SK-N-SH treated with all-trans-retinoic acid at 6 μM for 48 hours (cell line): ENCODE data around the gene ABCF2.

ENCODE experiments used
- ATAC-seq: fragments of 200-7000 bp; cut with Tn5 transposase; 3 replicates; pipeline ENCODE4 v1.9.1; 2020; ENCODE audit warnings: mild to moderate bottlenecking, moderate library complexity
- ARNTL ChIP-seq: fragments of 450-650 bp; formaldehyde crosslinking; IDR thresholded peaks from 2 replicates; pipeline ENCODE4 v1.5.0; 2020; ENCODE audit warnings: low read depth, mild to moderate bottlenecking, moderate library complexity, borderline replicate concordance
- BACH2 ChIP-seq: fragments of 250-450 bp; sonication (Bioruptor Pico); IDR thresholded peaks from 2 replicates; pipeline ENCODE4 v1.9.0; 2021; ENCODE audit warnings: mild to moderate bottlenecking, borderline replicate concordance
- CSDC2 ChIP-seq: fragments of 250-450 bp; sonication (Bioruptor Pico); IDR thresholded peaks from 2 replicates; pipeline ENCODE4 v1.5.0; 2020; ENCODE audit warnings: mild to moderate bottlenecking, moderate library complexity
- ESRRG ChIP-seq: fragments of 250-450 bp; sonication (Bioruptor Pico); IDR thresholded peaks from 2 replicates; pipeline ENCODE4 v1.6.1; 2021; ENCODE audit warnings: mild to moderate bottlenecking
- GLIS3 ChIP-seq: fragments of 250-450 bp; sonication (Bioruptor Pico); IDR thresholded peaks from 2 replicates; pipeline ENCODE4 v1.5.0; 2020; ENCODE audit warnings: mild to moderate bottlenecking, moderate library complexity
- ISL1 ChIP-seq: fragments of 250-450 bp; sonication (Bioruptor Pico); IDR thresholded peaks from 2 replicates; pipeline ENCODE4 v2.1.2; 2022; ENCODE audit warnings: mild to moderate bottlenecking, moderate library complexity
- OSR1 ChIP-seq: fragments of 250-450 bp; sonication (Bioruptor Pico); IDR thresholded peaks from 2 replicates; pipeline ENCODE4 v1.8.0; 2022; ENCODE audit warnings: moderate library complexity, mild to moderate bottlenecking, inconsistent platforms
- PPARA ChIP-seq: fragments of 250-450 bp; sonication (Bioruptor Pico); IDR thresholded peaks from 2 replicates; pipeline ENCODE4 v1.5.0; 2020; ENCODE audit warnings: mild to moderate bottlenecking, borderline replicate concordance
- RARB ChIP-seq: fragments of 250-450 bp; sonication (Bioruptor Pico); IDR thresholded peaks from 2 replicates; pipeline ENCODE4 v1.8.0; 2021; ENCODE audit warnings: mild to moderate bottlenecking, moderate library complexity
- SNAI2 ChIP-seq: fragments of 250-450 bp; sonication (Bioruptor Pico); IDR thresholded peaks from 2 replicates; pipeline ENCODE4 v1.5.0; 2020; ENCODE audit warnings: mild to moderate bottlenecking, moderate library complexity
- TCF4 ChIP-seq: fragments of 250-450 bp; sonication (Bioruptor Pico); IDR thresholded peaks from 2 replicates; pipeline ENCODE4 v1.8.0; 2021; ENCODE audit warnings: mild to moderate bottlenecking, moderate library complexity, borderline replicate concordance
- TOX ChIP-seq: fragments of 250-450 bp; sonication (Bioruptor Pico); IDR thresholded peaks from 2 replicates; pipeline ENCODE4 v1.8.0; 2021; ENCODE audit warnings: mild to moderate bottlenecking, moderate library complexity, borderline replicate concordance
- ZC3H10 ChIP-seq: fragments of 250-450 bp; sonication (Bioruptor Pico); IDR thresholded peaks from 2 replicates; pipeline ENCODE4 v1.5.1; 2021; ENCODE audit warnings: mild to moderate bottlenecking, moderate library complexity
- ZFP3 ChIP-seq: fragments of 250-450 bp; sonication (Bioruptor Pico); IDR thresholded peaks from 2 replicates; pipeline ENCODE4 v1.5.0; 2020; ENCODE audit warnings: mild to moderate bottlenecking, moderate library complexity
- ZFP30 ChIP-seq: fragments of 450-650 bp; formaldehyde crosslinking; IDR thresholded peaks from 2 replicates; pipeline ENCODE4 v1.5.0; 2022; ENCODE audit warnings: mild to moderate bottlenecking, moderate library complexity
- ZNF565 ChIP-seq: fragments of 450-650 bp; formaldehyde crosslinking; conservative IDR thresholded peaks from 2 replicates; pipeline ENCODE4 v1.5.0; 2020; ENCODE audit warnings: low read depth, mild to moderate bottlenecking, moderate library complexity
- ZNF70 ChIP-seq: fragments of 450-650 bp; formaldehyde crosslinking; IDR thresholded peaks from 2 replicates; pipeline ENCODE4 v1.5.0; 2020; ENCODE audit warnings: mild to moderate bottlenecking, moderate library complexity
- ZNF8 ChIP-seq: fragments of 450-650 bp; formaldehyde crosslinking; IDR thresholded peaks from 2 replicates; pipeline ENCODE4 v1.5.0; 2020; ENCODE audit warnings: mild to moderate bottlenecking, moderate library complexity
- TF ChIP-seq, protein P1 (sequence below): fragments of 250-450 bp; sonication (Bioruptor Pico); IDR thresholded peaks from 2 replicates; pipeline ENCODE4 v1.5.1; 2020; ENCODE audit warnings: low read depth, mild to moderate bottlenecking, moderate library complexity
- TF ChIP-seq, protein P2 (sequence below): fragments of 250-450 bp; sonication (Bioruptor Pico); IDR thresholded peaks from 2 replicates; pipeline ENCODE4 v1.8.0; 2021; ENCODE audit warnings: low read depth, mild to moderate bottlenecking, moderate library complexity, borderline replicate concordance
- TF ChIP-seq, protein P3 (sequence below): fragments of 250-450 bp; sonication (Bioruptor Pico); IDR thresholded peaks from 2 replicates; pipeline ENCODE4 v1.5.1; 2021; ENCODE audit warnings: mild to moderate bottlenecking, moderate library complexity
- TF ChIP-seq, protein P4 (sequence below): fragments of 250-450 bp; sonication (Bioruptor Pico); IDR thresholded peaks from 2 replicates; pipeline ENCODE4 v1.5.0; 2020; ENCODE audit warnings: mild to moderate bottlenecking, moderate library complexity

Gene ABCF2

DNA sequence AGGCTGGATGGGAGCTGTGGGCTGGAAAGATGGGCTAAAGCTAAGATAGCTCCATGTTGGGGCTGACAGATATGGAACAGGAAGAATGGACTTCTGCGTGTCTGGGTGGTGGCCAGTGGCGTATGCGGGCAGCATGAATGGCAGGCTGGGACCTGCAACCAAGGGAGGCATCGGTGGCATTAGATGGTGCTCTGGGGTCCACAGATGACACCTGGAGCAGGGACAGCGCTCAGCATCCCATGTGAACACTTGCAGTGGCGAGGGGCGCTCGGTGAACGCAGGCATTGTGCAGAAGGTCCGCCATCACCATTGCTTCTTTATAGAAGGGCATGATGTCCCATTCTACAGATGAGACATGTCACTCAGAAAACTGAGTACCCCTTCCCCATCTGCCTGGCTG lies 42.5 kb upstream of the ABCF2 start (continued):
- TF ChIP-seq OSR1 (CRISPR knock-in tag) (no peak), SNAI2 (CRISPR knock-in tag) (no peak), ESRRG (CRISPR knock-in tag) (no peak)
- TF ChIP-seq, protein P1, sequence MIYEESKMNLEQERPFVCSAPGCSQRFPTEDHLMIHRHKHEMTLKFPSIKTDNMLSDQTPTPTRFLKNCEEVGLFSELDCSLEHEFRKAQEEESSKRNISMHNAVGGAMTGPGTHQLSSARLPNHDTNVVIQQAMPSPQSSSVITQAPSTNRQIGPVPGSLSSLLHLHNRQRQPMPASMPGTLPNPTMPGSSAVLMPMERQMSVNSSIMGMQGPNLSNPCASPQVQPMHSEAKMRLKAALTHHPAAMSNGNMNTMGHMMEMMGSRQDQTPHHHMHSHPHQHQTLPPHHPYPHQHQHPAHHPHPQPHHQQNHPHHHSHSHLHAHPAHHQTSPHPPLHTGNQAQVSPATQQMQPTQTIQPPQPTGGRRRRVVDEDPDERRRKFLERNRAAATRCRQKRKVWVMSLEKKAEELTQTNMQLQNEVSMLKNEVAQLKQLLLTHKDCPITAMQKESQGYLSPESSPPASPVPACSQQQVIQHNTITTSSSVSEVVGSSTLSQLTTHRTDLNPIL = no peak

DNA sequence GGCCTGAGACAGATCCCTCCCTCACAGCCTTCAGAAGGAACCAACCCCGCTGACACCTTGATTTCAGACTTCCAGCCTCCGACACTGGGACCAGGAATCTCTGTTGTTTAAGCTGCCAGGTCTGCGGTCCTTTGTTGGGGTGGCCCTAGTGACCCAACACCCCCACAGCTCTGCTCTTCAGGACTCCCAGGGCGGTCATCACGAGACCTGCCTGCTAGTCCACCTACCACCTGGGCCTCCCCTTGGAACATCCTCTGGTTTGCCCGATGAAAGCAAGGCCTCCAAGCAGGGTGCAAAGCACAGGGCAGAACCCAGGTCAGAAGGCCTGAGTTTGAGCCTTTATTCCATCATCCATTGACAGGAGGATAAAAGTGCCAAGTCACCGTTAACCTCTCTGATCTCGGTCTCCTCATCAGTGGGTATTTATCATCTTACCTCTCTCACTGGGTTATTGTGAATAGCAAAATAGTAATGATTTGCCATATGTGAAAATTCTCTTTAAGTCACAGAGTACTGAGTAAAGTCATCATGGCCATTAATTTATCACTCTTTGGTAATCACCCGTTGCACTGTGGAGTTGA lies 38.4 kb upstream of the ABCF2 start:
- no peak for ATAC-seq
- TF ChIP-seq ZC3H10 (CRISPR knock-in tag) (no peak), CSDC2 (CRISPR knock-in tag) (no peak), ARNTL (CRISPR knock-in tag) (no peak), GLIS3 (CRISPR knock-in tag) (no peak), ZFP30 (no peak), PPARA (no peak), SNAI2 (CRISPR knock-in tag) (no peak), ZFP3 (CRISPR knock-in tag) (no peak), ESRRG (CRISPR knock-in tag) (no peak), ZNF565 (CRISPR knock-in tag) (no peak), TCF4 (CRISPR knock-in tag) (no peak), ZNF70 (CRISPR knock-in tag) (no peak), ISL1 (CRISPR knock-in tag) (no peak), ZNF8 (no peak), BACH2 (CRISPR knock-in tag) (no peak)
- TF ChIP-seq, protein P2, sequence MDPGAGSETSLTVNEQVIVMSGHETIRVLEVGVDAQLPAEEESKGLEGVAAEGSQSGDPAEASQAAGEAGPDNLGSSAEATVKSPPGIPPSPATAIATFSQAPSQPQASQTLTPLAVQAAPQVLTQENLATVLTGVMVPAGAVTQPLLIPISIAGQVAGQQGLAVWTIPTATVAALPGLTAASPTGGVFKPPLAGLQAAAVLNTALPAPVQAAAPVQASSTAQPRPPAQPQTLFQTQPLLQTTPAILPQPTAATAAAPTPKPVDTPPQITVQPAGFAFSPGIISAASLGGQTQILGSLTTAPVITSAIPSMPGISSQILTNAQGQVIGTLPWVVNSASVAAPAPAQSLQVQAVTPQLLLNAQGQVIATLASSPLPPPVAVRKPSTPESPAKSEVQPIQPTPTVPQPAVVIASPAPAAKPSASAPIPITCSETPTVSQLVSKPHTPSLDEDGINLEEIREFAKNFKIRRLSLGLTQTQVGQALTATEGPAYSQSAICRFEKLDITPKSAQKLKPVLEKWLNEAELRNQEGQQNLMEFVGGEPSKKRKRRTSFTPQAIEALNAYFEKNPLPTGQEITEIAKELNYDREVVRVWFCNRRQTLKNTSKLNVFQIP (CRISPR knock-in tag) = no peak
- TF ChIP-seq, protein P3, sequence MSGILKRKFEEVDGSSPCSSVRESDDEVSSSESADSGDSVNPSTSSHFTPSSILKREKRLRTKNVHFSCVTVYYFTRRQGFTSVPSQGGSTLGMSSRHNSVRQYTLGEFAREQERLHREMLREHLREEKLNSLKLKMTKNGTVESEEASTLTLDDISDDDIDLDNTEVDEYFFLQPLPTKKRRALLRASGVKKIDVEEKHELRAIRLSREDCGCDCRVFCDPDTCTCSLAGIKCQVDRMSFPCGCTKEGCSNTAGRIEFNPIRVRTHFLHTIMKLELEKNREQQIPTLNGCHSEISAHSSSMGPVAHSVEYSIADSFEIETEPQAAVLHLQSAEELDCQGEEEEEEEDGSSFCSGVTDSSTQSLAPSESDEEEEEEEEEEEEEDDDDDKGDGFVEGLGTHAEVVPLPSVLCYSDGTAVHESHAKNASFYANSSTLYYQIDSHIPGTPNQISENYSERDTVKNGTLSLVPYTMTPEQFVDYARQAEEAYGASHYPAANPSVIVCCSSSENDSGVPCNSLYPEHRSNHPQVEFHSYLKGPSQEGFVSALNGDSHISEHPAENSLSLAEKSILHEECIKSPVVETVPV (CRISPR knock-in tag) = no peak
- TF ChIP-seq, protein P4, sequence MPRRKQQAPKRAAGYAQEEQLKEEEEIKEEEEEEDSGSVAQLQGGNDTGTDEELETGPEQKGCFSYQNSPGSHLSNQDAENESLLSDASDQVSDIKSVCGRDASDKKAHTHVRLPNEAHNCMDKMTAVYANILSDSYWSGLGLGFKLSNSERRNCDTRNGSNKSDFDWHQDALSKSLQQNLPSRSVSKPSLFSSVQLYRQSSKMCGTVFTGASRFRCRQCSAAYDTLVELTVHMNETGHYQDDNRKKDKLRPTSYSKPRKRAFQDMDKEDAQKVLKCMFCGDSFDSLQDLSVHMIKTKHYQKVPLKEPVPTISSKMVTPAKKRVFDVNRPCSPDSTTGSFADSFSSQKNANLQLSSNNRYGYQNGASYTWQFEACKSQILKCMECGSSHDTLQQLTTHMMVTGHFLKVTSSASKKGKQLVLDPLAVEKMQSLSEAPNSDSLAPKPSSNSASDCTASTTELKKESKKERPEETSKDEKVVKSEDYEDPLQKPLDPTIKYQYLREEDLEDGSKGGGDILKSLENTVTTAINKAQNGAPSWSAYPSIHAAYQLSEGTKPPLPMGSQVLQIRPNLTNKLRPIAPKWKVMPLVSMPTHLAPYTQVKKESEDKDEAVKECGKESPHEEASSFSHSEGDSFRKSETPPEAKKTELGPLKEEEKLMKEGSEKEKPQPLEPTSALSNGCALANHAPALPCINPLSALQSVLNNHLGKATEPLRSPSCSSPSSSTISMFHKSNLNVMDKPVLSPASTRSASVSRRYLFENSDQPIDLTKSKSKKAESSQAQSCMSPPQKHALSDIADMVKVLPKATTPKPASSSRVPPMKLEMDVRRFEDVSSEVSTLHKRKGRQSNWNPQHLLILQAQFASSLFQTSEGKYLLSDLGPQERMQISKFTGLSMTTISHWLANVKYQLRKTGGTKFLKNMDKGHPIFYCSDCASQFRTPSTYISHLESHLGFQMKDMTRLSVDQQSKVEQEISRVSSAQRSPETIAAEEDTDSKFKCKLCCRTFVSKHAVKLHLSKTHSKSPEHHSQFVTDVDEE = no peak

DNA sequence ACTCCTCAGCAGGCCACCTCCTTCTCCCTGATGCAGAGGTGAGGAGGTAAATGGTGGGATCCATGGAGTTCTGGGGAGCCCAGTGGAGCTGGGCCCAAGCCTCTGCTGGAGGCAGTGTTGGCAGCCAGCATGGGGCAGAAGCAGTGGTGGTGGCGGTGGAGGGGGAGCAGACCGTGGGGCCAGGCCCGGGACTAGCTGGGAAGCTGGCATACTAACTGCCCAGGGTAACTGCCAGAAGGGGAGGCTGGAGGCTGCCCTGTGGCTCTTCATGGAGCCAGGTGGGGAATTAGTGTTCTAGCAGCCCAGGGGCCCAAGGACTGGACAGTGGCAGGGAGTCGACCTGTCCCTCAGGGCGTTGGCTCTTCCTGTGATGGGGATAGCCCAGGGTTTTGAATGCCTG lies 37.6 kb upstream of the ABCF2 start:
- no peak for ATAC-seq
- TF ChIP-seq ZFP3 (CRISPR knock-in tag) = no peak
- no peak for TF ChIP-seq TOX
- no peak for TF ChIP-seq PPARA
- no peak for TF ChIP-seq SNAI2 (CRISPR knock-in tag)
- no peak for TF ChIP-seq ZNF70 (CRISPR knock-in tag)
- no peak for TF ChIP-seq GLIS3 (CRISPR knock-in tag)
- TF ChIP-seq BACH2 (CRISPR knock-in tag) = no peak
- no peak for TF ChIP-seq ZNF565 (CRISPR knock-in tag)
- TF ChIP-seq RARB = no peak
- TF ChIP-seq, protein P3 (CRISPR knock-in tag) = no peak
- TF ChIP-seq ISL1 (CRISPR knock-in tag) = no peak
- TF ChIP-seq, protein P2 (CRISPR knock-in tag) = no peak
- TF ChIP-seq, protein P4 = no peak
- no peak for TF ChIP-seq ESRRG (CRISPR knock-in tag)
